HCT116 (cell line): ENCODE results near the gene DPH1. TPM values are rescaled to one million over a fixed set of nuclear protein-coding genes. Genes with fewer than 3 reads are reported as not detected.

ENCODE experiments used
- ATAC-seq: fragments of 200-7000 bp; cut with Tn5 transposase; 2 replicates; pipeline ENCODE4 v1.9.1; 2020; ENCODE audit warnings: mild to moderate bottlenecking, moderate library complexity
- BruUV-seq: library from RNA; stranded (reverse); fragments of 400-500 nt; replicated peaks from 2 replicates; lab custom pipeline; 2021; lab: Mats Ljungman, UMichigan
- CTCF ChIA-PET: fragments of 300-600 bp; sonication (Branson Sonifier 250); formaldehyde crosslinking; loops from one replicate; lab custom pipeline; 2021; ENCODE audit warnings: antibody characterized with exemption; lab: Charles Lee
- POLR2A ChIA-PET: fragments of 300-600, 350-600 bp; sonication (Branson Sonifier 250); formaldehyde crosslinking; loops from one replicate; lab custom pipeline; 2021; ENCODE audit warnings: antibody characterized with exemption; lab: Charles Lee
- RAD21 ChIA-PET, 2 experiments: fragments of 300-600 bp; sonication (Branson Sonifier 250); formaldehyde crosslinking; loops; one replicate each; lab custom pipeline; 2023; ENCODE audit warnings: low total read pairs in 2 of 2; ENCODE audit not compliant: uncharacterized antibody in 2 of 2, unreplicated experiment in 2 of 2, low non-redundant PET in 1 of 2; lab: Charles Lee
- DNase-seq: peaks from one replicate; pipeline ENCODE4 v3.0.0-alpha.2; 2010; ENCODE audit warnings: low read depth, low spot score
- H2AFZ ChIP-seq: fragments of 200-600 bp; shearing (Covaris generic), sonication (generic); 2 replicates; pipeline ENCODE4 v1.6.1; 2017; ENCODE audit warnings: low read depth, mixed run types, mixed read lengths, antibody characterized with exemption, low read length; ENCODE audit not compliant: poor library complexity, severe bottlenecking
- H3K27ac ChIP-seq: 2 replicates; pipeline ENCODE4 v1.5.1; 2012; ENCODE audit warnings: low read depth, low read length
- H3K27me3 ChIP-seq: fragments of 200-600 bp; sonication (generic); 2 replicates; pipeline ENCODE4 v1.6.1; 2016; ENCODE audit warnings: mixed run types, low read length, mixed read lengths; ENCODE audit not compliant: insufficient read depth
- H3K36me3 ChIP-seq, 2 experiments: fragments of 200-500 bp in 1 of 2; fragments of 200-600 bp in 1 of 2; sonication (Bioruptor generic) in 1 of 2; sonication (generic) in 1 of 2; 2 replicates each; pipeline versions ENCODE4 v1.5.1 to v1.6.1; 2014 to 2016; ENCODE audit warnings: low read length in 2 of 2, inconsistent platforms in 1 of 2, mixed read lengths in 1 of 2, mixed run types in 1 of 2; ENCODE audit not compliant: insufficient read depth in 2 of 2, control insufficient read depth in 1 of 2
- H3K4me1 ChIP-seq, 2 experiments: fragments of 200-600 bp in 1 of 2; sonication (generic) in 1 of 2; 2 replicates each; pipeline versions ENCODE4 v1.5.1 to v1.6.1; 2012 to 2017; ENCODE audit warnings: low read length in 2 of 2, inconsistent platforms in 1 of 2, mild to moderate bottlenecking in 1 of 2, mixed read lengths in 1 of 2, mixed run types in 1 of 2, moderate library complexity in 1 of 2; ENCODE audit not compliant: insufficient read depth in 2 of 2, control insufficient read depth in 1 of 2
- H3K4me2 ChIP-seq: fragments of 200-600 bp; sonication (generic); 2 replicates; pipeline ENCODE4 v1.6.1; 2017; ENCODE audit warnings: mixed run types, low read length, mixed read lengths
- H3K4me3 ChIP-seq, 2 experiments: fragments of 200-600 bp in 1 of 2; sonication (generic) in 1 of 2; replicated peaks in 1 of 2; 2 replicates each; pipeline ENCODE4 v1.5.1; 2011 to 2016; ENCODE audit warnings: low read length in 2 of 2, control low read depth in 1 of 2, low read depth in 1 of 2, mild to moderate bottlenecking in 1 of 2, mixed read lengths in 1 of 2, mixed run types in 1 of 2
- H3K79me2 ChIP-seq: fragments of 200-600 bp; sonication (generic); 2 replicates; pipeline ENCODE4 v1.6.1; 2017; ENCODE audit warnings: mild to moderate bottlenecking, mixed run types, low read length, moderate library complexity, mixed read lengths; ENCODE audit not compliant: insufficient read depth
- H3K9ac ChIP-seq: fragments of 200-600 bp; sonication (generic); 2 replicates; pipeline ENCODE4 v1.6.1; 2016; ENCODE audit warnings: low read length, mixed read lengths
- H3K9me2 ChIP-seq: fragments of 200-600 bp; sonication (generic), shearing (Covaris generic); 2 replicates; pipeline ENCODE4 v1.6.1; 2017; ENCODE audit warnings: mixed run types, mild to moderate bottlenecking, moderate library complexity; ENCODE audit not compliant: insufficient read depth
- H3K9me3 ChIP-seq, 2 experiments: fragments of 200-500 bp in 1 of 2; fragments of 200-600 bp in 1 of 2; sonication (Bioruptor generic) in 1 of 2; sonication (generic) in 1 of 2; 2 replicates each; pipeline ENCODE4 v1.6.1; 2014 to 2017; ENCODE audit warnings: low read length in 2 of 2, mixed read lengths in 2 of 2, inconsistent platforms in 1 of 2, low read depth in 1 of 2, mild to moderate bottlenecking in 1 of 2, mixed run types in 1 of 2, moderate library complexity in 1 of 2; ENCODE audit not compliant: control insufficient read depth in 1 of 2, insufficient read depth in 1 of 2
- H4K20me1 ChIP-seq: fragments of 200-600 bp; sonication (generic), shearing (Covaris generic); 2 replicates; pipeline ENCODE4 v1.6.1; 2017; ENCODE audit warnings: mixed run types, mild to moderate bottlenecking, moderate library complexity; ENCODE audit not compliant: insufficient read depth
- CEBPB ChIP-seq: IDR thresholded peaks from 2 replicates; pipeline ENCODE4 v1.6.1; 2012; ENCODE audit warnings: low read depth
- ELF1 ChIP-seq: IDR thresholded peaks from 2 replicates; pipeline ENCODE4 v1.6.1; 2012; ENCODE audit warnings: low read depth, borderline replicate concordance
- EZH2 ChIP-seq: fragments of 200-600 bp; sonication (generic); IDR thresholded peaks from 2 replicates; pipeline ENCODE4 v1.6.1; 2017; ENCODE audit warnings: antibody characterized with exemption, mixed run types
- EZH2phosphoT487 ChIP-seq: fragments of 200-600 bp; IDR thresholded peaks from 2 replicates; pipeline ENCODE4 v1.6.1; 2018; ENCODE audit warnings: antibody characterized with exemption, borderline replicate concordance
- FOSL1 ChIP-seq: IDR thresholded peaks from 2 replicates; pipeline ENCODE4 v1.6.1; 2012; ENCODE audit warnings: low read depth
- POLR2AphosphoS5 ChIP-seq: IDR thresholded peaks from 2 replicates; pipeline ENCODE4 v1.6.1; 2011; ENCODE audit warnings: mild to moderate bottlenecking, low read depth, low read length, moderate library complexity
- RAD21 ChIP-seq: IDR thresholded peaks from 2 replicates; pipeline ENCODE4 v1.6.1; 2012; ENCODE audit warnings: low read depth, mild to moderate bottlenecking
- REST ChIP-seq: IDR thresholded peaks from 2 replicates; pipeline ENCODE4 v1.6.1; 2012; ENCODE audit warnings: low read depth
- SIN3A ChIP-seq: IDR thresholded peaks from 2 replicates; pipeline ENCODE4 v1.6.1; 2012; ENCODE audit warnings: low read depth
- SP1 ChIP-seq: IDR thresholded peaks from 2 replicates; pipeline ENCODE4 v1.6.1; 2012; ENCODE audit warnings: low read depth
- SRF ChIP-seq: IDR thresholded peaks from 2 replicates; pipeline ENCODE4 v1.6.1; 2012; ENCODE audit warnings: low read depth
- ZNF274 ChIP-seq: fragments of 200-500 bp; sonication (Bioruptor generic); IDR thresholded peaks from 2 replicates; pipeline ENCODE4 v1.6.1; 2014; ENCODE audit warnings: mild to moderate bottlenecking, low read depth, low read length, inconsistent platforms
- intact Hi-C: fragments of 100-400 bp; cut with micrococcal nuclease; formaldehyde crosslinking; loops from 2 replicates; pipeline ENCODE4 v1.10.0; 2022
- total RNA-seq: library from RNA; stranded (reverse); gene quantifications from one replicate; pipeline ENCODE4 v1.2.1, GENCODE V29; 2021; ENCODE audit not compliant: unreplicated experiment
- TF ChIP-seq, protein P1 (sequence below): IDR thresholded peaks from 2 replicates; pipeline ENCODE4 v1.6.1; 2012

Gene DPH1
- total RNA-seq, 1 experiment from 2014 or later = 47.2 TPM

DNA sequence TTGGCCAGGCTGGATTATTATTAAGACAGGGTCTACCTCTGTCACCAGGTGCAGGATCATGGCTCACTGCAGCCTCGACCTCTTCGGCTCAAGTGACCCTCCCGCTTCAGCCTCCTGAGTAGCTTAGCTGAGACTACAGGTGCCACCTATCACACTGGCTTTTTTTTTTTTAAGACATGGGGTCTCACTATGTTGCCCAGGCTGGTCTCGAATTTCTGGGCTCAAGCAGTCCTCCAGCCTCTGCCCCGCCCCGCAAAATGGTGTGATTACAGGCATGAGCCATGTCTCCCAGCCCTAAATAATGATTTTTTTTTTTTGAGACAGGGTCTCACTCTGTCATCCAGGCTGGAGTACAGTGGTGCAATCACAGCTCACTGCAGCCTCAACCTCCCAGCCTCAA lies 17.6 kb downstream of the DPH1 start:
- H3K9me2 ChIP-seq = no peaks in the 10 kb centered on the region
- peaks cover 22 to 51% of the 10 kb centered on the region in 2 experiments for H3K4me1 ChIP-seq
- H2AFZ ChIP-seq = no peak overlapping the region
- no peak overlapping the region for H3K9ac ChIP-seq
- POLR2A ChIA-PET = no interaction called here
- 0 out of 4 replicates have a peak, but pooled peaks cover 0 to 3% of the 10 kb centered on the region in 2 experiments for H3K36me3 ChIP-seq
- RAD21 ChIA-PET = no interaction called here
- no peak overlapping the region for H3K4me2 ChIP-seq
- no peak overlapping the region for H3K4me3 ChIP-seq
- no peak for TF ChIP-seq CEBPB
- TF ChIP-seq ELF1 = no peak
- TF ChIP-seq EZH2phosphoT487 = no peak
- no peak for TF ChIP-seq SIN3A
- TF ChIP-seq RAD21 = no peak
- no peak for TF ChIP-seq ZNF274
- TF ChIP-seq SP1 = no peak
- TF ChIP-seq, protein P1, sequence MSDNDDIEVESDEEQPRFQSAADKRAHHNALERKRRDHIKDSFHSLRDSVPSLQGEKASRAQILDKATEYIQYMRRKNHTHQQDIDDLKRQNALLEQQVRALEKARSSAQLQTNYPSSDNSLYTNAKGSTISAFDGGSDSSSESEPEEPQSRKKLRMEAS = no peak
- TF ChIP-seq REST = no peak
- no peak for TF ChIP-seq SRF
- no peak for TF ChIP-seq EZH2
- no peak for TF ChIP-seq FOSL1
- TF ChIP-seq POLR2AphosphoS5 = no peak
- peaks cover 16% of the 10 kb centered on the region; the same call in 1 of the 2 replicates for H3K79me2 ChIP-seq
- no peak overlapping the region for H3K27ac ChIP-seq
- no peaks in the 10 kb centered on the region for H3K9me3 ChIP-seq
- intact Hi-C loops = no loop called here
- H3K27me3 ChIP-seq = no peaks in the 10 kb centered on the region
- DNase-seq (no peak), ATAC-seq (no peak)
- H4K20me1 ChIP-seq = no peaks in the 10 kb centered on the region
- BruUV-seq = no TSS peak
- CTCF ChIA-PET = no interaction called here
